OCI-LY3 (cell line): ENCODE data around the gene FILIP1L.

ENCODE experiments used
- H2AFZ ChIP-seq: fragments of 200-600, 300-600 bp; shearing (Covaris generic); 2 replicates; pipeline ENCODE4 v1.6.0; 2014; ENCODE audit warnings: antibody characterized with exemption, low read depth, low read length
- H3K27ac ChIP-seq: fragments of 200-600, 300-600 bp; sonication (generic); 2 replicates; pipeline ENCODE4 v1.5.1; 2014; ENCODE audit warnings: mild to moderate bottlenecking, low read length, moderate library complexity, mixed read lengths
- H3K27me3 ChIP-seq: fragments of 200-600, 300-600 bp; sonication (generic); 2 replicates; pipeline ENCODE4 v1.6.1; 2014; ENCODE audit warnings: low read depth, low read length, mixed read lengths
- H3K36me3 ChIP-seq: fragments of 200-600, 300-600 bp; sonication (generic); replicated peaks from 2 replicates; pipeline ENCODE3; 2014; ENCODE audit warnings: low read depth, low read length, mixed read lengths
- H3K4me1 ChIP-seq: fragments of 300-600, 200-600 bp; sonication (generic); 2 replicates; pipeline ENCODE4 v1.6.1; 2014; ENCODE audit warnings: low read length, mixed read lengths
- H3K4me2 ChIP-seq: fragments of 200-600, 300-600 bp; sonication (generic); 2 replicates; pipeline ENCODE4 v1.6.1; 2014; ENCODE audit warnings: low read length, mixed read lengths
- H3K4me3 ChIP-seq: fragments of 300-600, 200-600 bp; sonication (generic); 2 replicates; pipeline ENCODE4 v1.5.1; 2014; ENCODE audit warnings: antibody characterized with exemption, mild to moderate bottlenecking, low read length, moderate library complexity
- H3K79me2 ChIP-seq: fragments of 300-600, 200-600 bp; shearing (Covaris generic); 2 replicates; pipeline ENCODE4 v1.6.1; 2014; ENCODE audit warnings: mild to moderate bottlenecking, low read length, mixed read lengths
- H3K9ac ChIP-seq: fragments of 300-600, 200-600 bp; shearing (Covaris generic); 2 replicates; pipeline ENCODE4 v1.6.0; 2014; ENCODE audit warnings: mild to moderate bottlenecking, low read length, moderate library complexity
- H3K9me3 ChIP-seq: fragments of 200-600, 300-600 bp; shearing (Covaris generic); 2 replicates; pipeline ENCODE4 v1.6.1; 2014; ENCODE audit warnings: low read length, mixed read lengths; ENCODE audit not compliant: insufficient read depth
- H4K20me1 ChIP-seq: fragments of 200-600, 300-600 bp; sonication (generic); 2 replicates; pipeline ENCODE4 v1.6.1; 2016; ENCODE audit warnings: low read length, mixed read lengths; ENCODE audit not compliant: insufficient read depth
- CTCF ChIP-seq: fragments of 200-600, 300-600 bp; sonication (generic); IDR thresholded peaks from 2 replicates; pipeline ENCODE4 v1.5.1; 2014; ENCODE audit warnings: antibody characterized with exemption, low read length, low read depth
- EZH2phosphoT487 ChIP-seq: fragments of 200-600 bp; shearing (Covaris generic); IDR thresholded peaks from 2 replicates; pipeline ENCODE4 v1.6.1; 2018; ENCODE audit warnings: antibody characterized with exemption, mixed run types, low read depth

FILIP1L gene

GRCh38 chr3:100158918-100159330 lies 44.6 kb upstream of the FILIP1L start:
- peaks cover 14% of the 10 kb centered on the region for H3K36me3 ChIP-seq
- TF ChIP-seq CTCF (no peak), EZH2phosphoT487 (no peak)

GRCh38 chr3:100157685-100158084 lies 43.4 kb upstream of the FILIP1L start:
- TF ChIP-seq EZH2phosphoT487 (no peak), CTCF (no peak)
- peaks cover 6% of the 10 kb centered on the region; the same call in 1 of the 2 replicates for H3K9me3 ChIP-seq
- H2AFZ ChIP-seq, result no peak overlapping the region
- no peak overlapping the region for H3K9ac ChIP-seq
- no peaks in the 10 kb centered on the region for H4K20me1 ChIP-seq
- H3K27me3 ChIP-seq, result no peaks in the 10 kb centered on the region
- no peak overlapping the region for H3K4me3 ChIP-seq
- no peaks in the 10 kb centered on the region for H3K4me1 ChIP-seq
- no peak overlapping the region for H3K4me2 ChIP-seq
- peaks cover 19% of the 10 kb centered on the region for H3K36me3 ChIP-seq
- H3K27ac ChIP-seq, result no peak overlapping the region
- no peaks in the 10 kb centered on the region for H3K79me2 ChIP-seq

More at GRCh38 chr3:100158918-100159330, 44.6 kb upstream of the FILIP1L start:
- no peaks in the 10 kb centered on the region for H3K79me2 ChIP-seq
- H3K9ac ChIP-seq, result no peak overlapping the region
- no peak overlapping the region for H2AFZ ChIP-seq
- no peak overlapping the region for H3K4me3 ChIP-seq
- no peaks in the 10 kb centered on the region for H3K4me1 ChIP-seq
- no peaks in the 10 kb centered on the region for H4K20me1 ChIP-seq
- H3K27ac ChIP-seq, result no peak overlapping the region
- no peaks in the 10 kb centered on the region for H3K27me3 ChIP-seq
- peaks cover 6% of the 10 kb centered on the region; the same call in 1 of the 2 replicates for H3K9me3 ChIP-seq
- H3K4me2 ChIP-seq, result no peak overlapping the region

- peaks cover 24% of the 10 kb centered on the region for H3K36me3 ChIP-seq
- H3K79me2 ChIP-seq, result no peaks in the 10 kb centered on the region
- no peaks in the 10 kb centered on the region for H3K4me1 ChIP-seq
- H4K20me1 ChIP-seq, result no peaks in the 10 kb centered on the region
- H3K4me3 ChIP-seq, result no peak overlapping the region
- peaks cover 6% of the 10 kb centered on the region; the same call in 1 of the 2 replicates for H3K9me3 ChIP-seq
- no peak overlapping the region for H2AFZ ChIP-seq
- H3K27ac ChIP-seq, result no peak overlapping the region
- no peak for TF ChIP-seq EZH2phosphoT487
- no peak for TF ChIP-seq CTCF
- H3K27me3 ChIP-seq, result no peaks in the 10 kb centered on the region
- H3K9ac ChIP-seq, result no peak overlapping the region
- H3K4me2 ChIP-seq, result no peak overlapping the region
Measured at GRCh38 chr3:100155590-100155989, 41.3 kb upstream of the FILIP1L start.

- TF ChIP-seq CTCF (no peak), EZH2phosphoT487 (no peak)
- H3K4me2 ChIP-seq, result no peak overlapping the region
- H4K20me1 ChIP-seq, result no peaks in the 10 kb centered on the region
- H3K4me3 ChIP-seq, result no peak overlapping the region
- no peak overlapping the region for H3K9ac ChIP-seq
- no peaks in the 10 kb centered on the region for H3K79me2 ChIP-seq
- no peak overlapping the region for H3K27ac ChIP-seq
- peaks cover 6% of the 10 kb centered on the region; the same call in 1 of the 2 replicates for H3K9me3 ChIP-seq
- no peaks in the 10 kb centered on the region for H3K4me1 ChIP-seq
- H3K27me3 ChIP-seq, result no peaks in the 10 kb centered on the region
- H3K36me3 ChIP-seq, result peaks cover 27% of the 10 kb centered on the region
- H2AFZ ChIP-seq, result no peak overlapping the region
Measured at GRCh38 chr3:100155128-100155527, 40.8 kb upstream of the FILIP1L start.
